HTERT RPE-1 (cell line): Measurements from ENCODE around the gene POGLUT2.

Experiments used
- in situ Hi-C: fragments of 300-500 bp; cut with MboI; formaldehyde crosslinking; loops from 4 replicates; pipeline ENCODE4 v1.14.3; 2020; ENCODE audit warnings: low sequenced_read_pairs

The POGLUT2 gene

DNA sequence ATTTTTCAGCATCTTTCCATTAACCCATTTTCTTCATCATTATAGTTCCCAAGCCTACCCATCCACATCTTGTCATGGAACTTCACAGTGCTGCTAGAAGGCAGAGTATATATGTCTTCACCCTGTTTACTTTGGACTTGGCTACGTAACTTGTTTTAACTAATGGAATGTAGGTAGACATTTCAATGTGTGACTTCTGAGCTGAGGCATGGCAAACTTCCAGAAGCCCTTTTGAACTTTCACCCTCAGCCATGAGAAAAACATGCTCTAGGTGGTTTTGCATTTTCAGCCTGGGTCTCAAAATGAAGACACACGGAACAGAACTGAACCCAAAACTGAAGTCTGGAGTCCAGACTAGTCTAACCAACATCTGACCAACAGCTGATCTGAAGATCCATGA is 28.3 kb downstream of the POGLUT2 start:
- in situ Hi-C loops, result no loop called here

DNA sequence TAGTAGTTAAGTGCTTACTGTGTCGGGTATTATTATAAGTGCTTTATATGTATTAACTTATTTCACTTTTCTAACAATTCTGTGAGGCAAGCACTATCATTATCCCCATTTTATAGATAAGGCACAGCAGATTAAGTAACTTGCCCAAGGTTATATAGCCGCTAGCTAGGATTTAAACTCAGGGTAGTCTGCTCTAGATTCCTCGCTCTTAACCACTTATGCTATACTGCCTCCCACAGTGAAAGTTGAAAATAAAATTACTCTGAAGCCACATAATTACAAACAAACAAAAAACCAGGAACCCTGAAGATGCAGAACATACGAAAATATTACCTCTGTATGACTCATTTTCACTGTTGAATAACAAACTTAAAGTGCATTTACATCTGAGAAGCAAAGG is 29.1 kb downstream of the POGLUT2 start:
- in situ Hi-C loops, result no loop called here

DNA sequence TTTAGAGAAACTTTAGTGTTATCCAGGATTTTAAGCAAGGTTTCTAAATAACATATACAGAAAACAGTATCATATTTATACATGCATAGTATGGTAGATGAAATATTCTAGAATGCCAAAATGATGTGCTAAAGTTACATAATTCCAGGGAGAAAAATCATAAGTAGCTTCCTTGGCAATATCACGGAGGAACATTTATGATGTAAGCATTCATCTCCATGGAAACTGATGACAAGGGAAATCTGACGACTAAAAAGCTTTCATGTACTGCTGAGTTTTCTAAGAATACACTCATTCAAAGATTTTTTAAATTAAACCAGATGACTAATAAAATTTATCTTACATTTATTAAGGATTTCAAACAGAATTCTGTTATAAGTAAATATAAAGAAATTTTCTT is 29.9 kb downstream of the POGLUT2 start:
- in situ Hi-C loops, result no loop called here

DNA sequence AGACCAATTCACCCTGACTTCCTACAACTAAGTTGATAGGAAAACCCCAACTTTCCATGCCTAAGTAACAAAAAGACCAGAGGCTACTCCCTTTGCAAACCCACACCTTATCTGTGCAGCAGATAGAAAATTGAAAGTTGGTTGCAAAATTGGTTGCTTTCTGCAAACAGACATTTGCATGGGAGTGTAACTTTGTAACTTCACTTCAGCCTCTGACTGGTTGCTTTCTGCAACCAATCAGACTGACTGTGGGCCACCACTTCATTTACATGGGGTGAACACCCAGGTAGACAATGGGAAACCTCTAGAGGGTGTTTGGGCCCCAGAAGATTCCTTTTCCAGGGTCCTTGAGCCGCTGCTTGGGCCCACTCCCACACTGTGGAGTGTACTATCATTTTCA is 35.0 kb downstream of the POGLUT2 start:
- in situ Hi-C loops, result no loop called here

DNA sequence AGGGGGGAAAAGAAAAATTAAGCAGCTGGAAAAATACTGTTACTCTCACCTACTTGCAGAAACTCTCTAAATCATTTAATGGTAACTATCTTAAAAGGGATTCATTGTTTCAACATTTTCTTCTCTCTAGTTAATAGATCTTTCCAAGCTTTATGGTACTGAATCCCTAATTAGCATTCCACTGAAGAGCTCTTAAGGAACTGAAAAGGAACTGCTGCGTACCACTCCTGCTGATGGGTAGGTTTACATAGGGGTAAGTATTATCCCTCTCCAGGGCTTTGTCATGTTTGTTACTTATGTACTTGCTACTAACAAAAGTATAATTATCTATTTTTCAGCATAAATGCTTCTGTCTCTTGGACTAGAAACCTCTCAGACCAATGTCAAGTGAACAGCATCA is 37.7 kb downstream of the POGLUT2 start:
- in situ Hi-C loops, result no loop called here

DNA sequence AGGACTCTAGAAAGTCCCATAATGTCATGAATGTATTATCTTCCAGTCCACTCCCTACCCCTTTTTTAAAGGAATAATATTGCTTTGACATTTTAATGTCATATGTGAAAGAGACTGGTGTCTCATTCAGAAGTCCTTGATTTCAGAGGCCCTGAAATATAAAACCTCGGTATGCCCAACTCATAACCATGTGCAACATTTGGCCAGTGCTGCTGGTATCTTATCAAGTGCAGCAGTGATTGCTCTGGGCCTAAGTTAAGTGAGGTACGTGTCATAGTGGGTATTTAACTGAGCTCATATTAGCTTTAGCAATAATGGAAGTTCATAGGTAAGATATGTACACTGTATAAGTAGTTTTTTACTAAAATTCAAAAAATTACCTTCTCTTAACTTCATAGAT is 39.9 kb downstream of the POGLUT2 start:
- in situ Hi-C loops, result no loop called here

DNA sequence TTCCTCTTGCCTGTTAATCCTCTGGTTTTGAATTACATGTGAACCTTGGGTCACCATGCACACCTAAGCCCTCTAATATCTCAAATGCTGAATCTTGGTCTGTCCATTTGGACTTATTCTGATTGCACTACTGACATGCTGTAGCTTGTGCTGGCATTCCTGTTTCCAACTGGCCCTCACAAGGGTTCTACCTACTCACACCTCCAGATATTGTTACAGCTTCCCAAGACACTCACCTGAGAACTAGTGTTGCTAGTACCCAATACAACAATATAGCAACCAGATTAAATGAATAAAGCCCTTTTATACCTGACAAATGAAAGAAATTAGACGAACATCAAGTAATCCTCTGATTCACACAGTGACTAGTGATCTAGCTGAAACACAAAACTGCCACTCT is 41.8 kb downstream of the POGLUT2 start:
- in situ Hi-C loops, result no loop called here

DNA sequence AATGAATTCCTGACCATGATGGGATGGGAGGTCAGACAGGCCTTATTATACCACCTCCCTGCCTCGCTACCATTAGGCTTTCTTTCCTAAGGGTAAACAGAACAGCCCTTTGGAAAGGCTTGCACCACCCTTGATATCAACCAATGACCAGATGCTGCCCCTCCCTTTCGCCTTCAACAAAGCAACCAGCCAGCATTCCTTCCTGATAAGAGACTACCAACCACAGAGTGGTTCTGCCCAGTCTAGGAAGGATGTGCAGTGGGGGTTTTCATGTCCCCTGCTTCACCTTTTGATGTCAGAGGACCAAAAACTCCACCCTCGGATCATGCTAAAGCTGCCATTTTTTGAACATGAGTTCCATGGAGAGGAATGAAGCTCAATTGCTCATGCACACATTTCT is 46.9 kb downstream of the POGLUT2 start:
- in situ Hi-C loops, result no loop called here

DNA sequence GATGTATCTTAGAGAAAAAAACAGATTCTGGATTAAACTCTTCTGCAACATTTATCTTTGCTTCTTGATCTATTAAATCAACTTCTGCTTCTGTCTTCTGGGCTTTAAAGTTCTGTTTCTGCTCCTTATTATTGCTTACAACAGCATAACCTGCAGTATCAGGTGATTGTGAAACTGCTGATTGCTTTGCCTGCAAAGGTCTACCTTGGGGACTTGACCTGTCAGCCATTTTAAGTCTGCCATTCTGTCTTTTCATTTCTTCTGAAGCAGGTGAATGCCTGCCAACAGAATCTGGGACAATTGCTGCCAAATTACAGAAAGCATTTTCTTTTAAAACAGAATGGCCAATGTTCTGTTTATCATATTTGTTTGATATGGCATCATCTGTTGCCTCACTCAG is 56.3 kb downstream of the POGLUT2 start:
- in situ Hi-C loops, result no loop called here

GRCh38 chr13:102742101-102742500 is 56.7 kb downstream of the POGLUT2 start:
- in situ Hi-C loops, result no loop called here
